ENCODE results near the gene UBE2Q2.

The UBE2Q2 gene

GRCh38 chr15:75947092-75947491 is 103.8 kb downstream of the UBE2Q2 start:
- no peak overlapping the region for H3K27ac Mint-ChIP-seq
- peaks cover 7% of the 10 kb centered on the region for H3K9me3 Mint-ChIP-seq
- H3K4me3 Mint-ChIP-seq: no peak overlapping the region
- TF ChIP-seq CTCF (IDR thresholded peaks at IDR 0.05): no peak
- peaks cover 11% of the 10 kb centered on the region for H3K27me3 Mint-ChIP-seq (ENCODE audit: low read depth, poor library complexity)
- H3K36me3 Mint-ChIP-seq (ENCODE audit: low read depth): no peaks in the 10 kb centered on the region
- no peak for DNase-seq
- peaks cover 5% of the 10 kb centered on the region for H3K4me1 Mint-ChIP-seq

DNA sequence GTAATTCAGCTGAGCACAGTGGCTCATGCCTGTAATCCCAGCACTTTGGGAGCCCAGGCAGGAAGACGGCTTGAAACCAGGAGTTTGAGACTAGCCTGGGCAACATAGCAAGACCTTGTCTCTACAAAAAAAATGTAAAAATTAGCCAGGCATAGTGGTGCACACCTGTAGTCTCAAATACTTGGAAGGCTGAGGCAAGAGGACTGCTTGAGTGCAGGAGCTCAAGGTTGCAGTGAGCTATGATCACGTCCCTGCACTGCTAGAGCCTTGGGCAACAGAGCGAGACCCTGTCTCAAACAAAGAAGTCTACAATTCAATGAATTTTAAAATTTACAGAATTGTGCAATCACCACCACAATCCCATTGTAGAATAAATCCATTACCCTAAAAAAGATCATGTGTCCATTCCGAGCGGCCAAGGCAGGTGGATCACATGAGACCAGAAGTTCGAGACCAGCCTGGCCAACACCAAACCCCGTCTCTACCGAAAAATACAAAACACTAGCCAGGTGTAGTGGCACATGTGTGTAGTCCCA is 105.6 kb downstream of the UBE2Q2 start:
- Mint-ChIP-seq H3K27me3 (ENCODE audit: low read depth, poor library complexity) (peaks cover 21% of the 10 kb centered on the region), H3K36me3 (ENCODE audit: low read depth) (no peaks in the 10 kb centered on the region), H3K4me3 (no peak overlapping the region), H3K27ac (no peak overlapping the region), H3K4me1 (peaks cover under 1% of the 10 kb centered on the region), H3K9me3 (peaks cover 7% of the 10 kb centered on the region)
- DNase-seq: no peak
- TF ChIP-seq CTCF (IDR thresholded peaks at IDR 0.05): no peak
